GM12878 (cell line): ENCODE results near the gene TMEM184C. TPM values are rescaled to one million over a fixed set of nuclear protein-coding genes. Genes with fewer than 3 reads are reported as not detected.

Source experiments
- ATF2 ChIP-seq: IDR thresholded peaks from 2 replicates; pipeline ENCODE4 v1.6.1; 2012; ENCODE audit warnings: low read length, inconsistent platforms
- ATF7 ChIP-seq: fragments of 450-650 bp; IDR thresholded peaks from 2 replicates; pipeline ENCODE4 v1.6.1; 2016; ENCODE audit warnings: low read depth, mild to moderate bottlenecking
- CREB1 ChIP-seq: IDR thresholded peaks from 2 replicates; pipeline ENCODE4 v1.6.1; 2012; ENCODE audit warnings: low read depth, mild to moderate bottlenecking, inconsistent platforms
- EZH2 ChIP-seq: IDR thresholded peaks from 2 replicates; pipeline ENCODE4 v1.6.1; 2012; ENCODE audit warnings: low read depth, mild to moderate bottlenecking, control low read depth, inconsistent platforms, low read length, borderline replicate concordance; ENCODE audit not compliant: control insufficient read depth
- KAT2A ChIP-seq: conservative IDR thresholded peaks from 2 replicates; pipeline ENCODE4 v1.6.1; 2011; ENCODE audit warnings: low read depth, low read length; ENCODE audit not compliant: control insufficient read depth
- KLF5 ChIP-seq: fragments of 450-650 bp; IDR thresholded peaks from 2 replicates; pipeline ENCODE4 v1.6.1; 2014; ENCODE audit warnings: mild to moderate bottlenecking; ENCODE audit not compliant: partially characterized antibody
- PRDM15 ChIP-seq: fragments of 450-650 bp; formaldehyde crosslinking; IDR thresholded peaks from 2 replicates; pipeline ENCODE4 v1.4.0; 2020; ENCODE audit warnings: mild to moderate bottlenecking, moderate library complexity
- TARDBP ChIP-seq: IDR thresholded peaks from 2 replicates; pipeline ENCODE4 v1.6.1; 2016; ENCODE audit warnings: borderline replicate concordance
- TBL1XR1 ChIP-seq: IDR thresholded peaks from 2 replicates; pipeline ENCODE4 v1.6.1; 2012; ENCODE audit warnings: low read depth, low read length, improper control_type of control experiment
- ZBTB33 ChIP-seq: fragments of 450-650 bp; IDR thresholded peaks from 2 replicates; pipeline ENCODE4 v1.6.1; 2017; ENCODE audit warnings: mild to moderate bottlenecking
- ZBTB4 ChIP-seq: fragments of 450-650 bp; formaldehyde crosslinking; IDR thresholded peaks from 2 replicates; pipeline ENCODE4 v1.4.0; 2022; ENCODE audit warnings: mild to moderate bottlenecking, moderate library complexity
- ZNF274 ChIP-seq: IDR thresholded peaks from one replicate; pipeline ENCODE4 v1.8.0; 2011; ENCODE audit not compliant: insufficient read length, insufficient read depth
- ZNF384 ChIP-seq: IDR thresholded peaks from 2 replicates; pipeline ENCODE4 v1.6.1; 2012; ENCODE audit warnings: low read depth, mild to moderate bottlenecking, low read length, improper control_type of control experiment, borderline replicate concordance
- polyA plus RNA-seq, 11 experiments: library from polyadenylated mRNA; depleted of rRNA in 4 of 11; unstranded in 6 of 11; stranded (reverse) in 5 of 11; fragments of >200 nt; fragmentation: Nextera tagmentation in 4 of 11; fragmentation: Illumina TruSeq in 1 of 11; extraction: Ambion mirVana in 4 of 11; extraction: Trizol in 1 of 11; gene quantifications; 1 replicate in 1 of 11; 2 replicates in 10 of 11; pipeline versions ENCODE4 v1.2.1 to v1.2.3, GENCODE V29; 2011 to 2016; ENCODE audit warnings: inconsistent platforms in 2 of 11, missing spikeins in 2 of 11, low read depth in 1 of 11
- total RNA-seq, 4 experiments: library from RNA; depleted of rRNA in 3 of 4; stranded (reverse); fragments of >200 nt in 3 of 4; fragmentation: Illumina TruSeq in 1 of 4; extraction: Trizol in 1 of 4; gene quantifications; 2 replicates each; pipeline versions ENCODE4 v1.2.1 to v1.2.3, GENCODE V29; 2013 to 2021
- TF ChIP-seq, protein P1 (sequence below): fragments of 150-350 bp; IDR thresholded peaks from 2 replicates; pipeline ENCODE4 v1.6.1; 2016; ENCODE audit warnings: low read depth, low read length

TMEM184C gene
- total and polyA plus RNA-seq, 10 of the 15 experiments (the other 5 are each of a cell fraction or from before 2014, with no cell fraction given): 3.4 to 22.6 (median 18.2) TPM

DNA sequence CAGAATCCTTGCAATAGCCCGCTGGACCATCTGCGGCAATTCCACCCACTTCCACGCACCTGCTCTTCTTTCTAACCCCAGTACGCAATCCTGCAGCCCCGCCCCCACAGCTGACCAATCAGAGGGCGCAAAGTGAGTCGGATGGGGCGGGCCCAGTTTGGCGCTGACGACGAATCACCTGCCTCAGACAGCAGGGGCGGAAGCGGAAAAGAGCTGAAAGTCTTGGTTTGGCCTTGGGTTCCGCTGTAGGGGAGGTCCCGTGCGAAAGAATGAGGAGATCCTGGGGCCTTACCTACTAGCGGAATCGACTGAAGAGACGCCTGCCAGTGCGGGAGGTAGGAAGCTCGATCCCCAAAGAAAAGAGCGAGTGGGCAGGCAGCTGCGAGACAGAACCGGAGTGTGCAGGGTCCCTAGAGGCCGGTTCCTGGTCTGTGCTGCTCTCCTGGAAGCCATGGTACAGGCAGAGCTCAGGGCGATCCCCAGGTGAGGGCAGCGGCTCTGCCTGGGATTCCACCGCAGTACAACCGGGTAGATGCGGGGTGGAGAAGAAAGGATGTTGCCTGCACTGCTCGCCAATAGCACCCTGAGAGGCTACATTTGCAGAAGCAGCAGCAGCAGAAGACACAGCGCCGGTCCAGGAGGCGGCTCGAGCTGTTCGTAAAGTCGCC is at the start of gene TMEM184C (continued):
- no peak for TF ChIP-seq ZBTB4 (CRISPR knock-in tag)
- TF ChIP-seq ZNF384: no peak
- no peak for TF ChIP-seq ZBTB33
- no peak for TF ChIP-seq TBL1XR1
- no peak for TF ChIP-seq TARDBP
- TF ChIP-seq ATF2: no peak
- no peak for TF ChIP-seq EZH2
- peak; percentile 46 for TF ChIP-seq KLF5
- no peak for TF ChIP-seq PRDM15 (CRISPR knock-in tag)
- TF ChIP-seq, protein P1, sequence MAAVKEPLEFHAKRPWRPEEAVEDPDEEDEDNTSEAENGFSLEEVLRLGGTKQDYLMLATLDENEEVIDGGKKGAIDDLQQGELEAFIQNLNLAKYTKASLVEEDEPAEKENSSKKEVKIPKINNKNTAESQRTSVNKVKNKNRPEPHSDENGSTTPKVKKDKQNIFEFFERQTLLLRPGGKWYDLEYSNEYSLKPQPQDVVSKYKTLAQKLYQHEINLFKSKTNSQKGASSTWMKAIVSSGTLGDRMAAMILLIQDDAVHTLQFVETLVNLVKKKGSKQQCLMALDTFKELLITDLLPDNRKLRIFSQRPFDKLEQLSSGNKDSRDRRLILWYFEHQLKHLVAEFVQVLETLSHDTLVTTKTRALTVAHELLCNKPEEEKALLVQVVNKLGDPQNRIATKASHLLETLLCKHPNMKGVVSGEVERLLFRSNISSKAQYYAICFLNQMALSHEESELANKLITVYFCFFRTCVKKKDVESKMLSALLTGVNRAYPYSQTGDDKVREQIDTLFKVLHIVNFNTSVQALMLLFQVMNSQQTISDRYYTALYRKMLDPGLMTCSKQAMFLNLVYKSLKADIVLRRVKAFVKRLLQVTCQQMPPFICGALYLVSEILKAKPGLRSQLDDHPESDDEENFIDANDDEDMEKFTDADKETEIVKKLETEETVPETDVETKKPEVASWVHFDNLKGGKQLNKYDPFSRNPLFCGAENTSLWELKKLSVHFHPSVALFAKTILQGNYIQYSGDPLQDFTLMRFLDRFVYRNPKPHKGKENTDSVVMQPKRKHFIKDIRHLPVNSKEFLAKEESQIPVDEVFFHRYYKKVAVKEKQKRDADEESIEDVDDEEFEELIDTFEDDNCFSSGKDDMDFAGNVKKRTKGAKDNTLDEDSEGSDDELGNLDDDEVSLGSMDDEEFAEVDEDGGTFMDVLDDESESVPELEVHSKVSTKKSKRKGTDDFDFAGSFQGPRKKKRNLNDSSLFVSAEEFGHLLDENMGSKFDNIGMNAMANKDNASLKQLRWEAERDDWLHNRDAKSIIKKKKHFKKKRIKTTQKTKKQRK: no peak
- no peak for TF ChIP-seq KAT2A
- TF ChIP-seq CREB1: peak; percentile 70
- no peak for TF ChIP-seq ZNF274
- TF ChIP-seq ATF7: 0 out of 2 replicates have a peak, but pooled peaks have one; percentile 53
